PC-3 (cell line): Measurements from ENCODE around the gene ATP13A5. TPM values are rescaled to one million over a fixed set of nuclear protein-coding genes. Genes with fewer than 3 reads are reported as not detected.

Experiments used
- ATAC-seq: fragments of 200-7000 bp; cut with Tn5 transposase; 2 replicates; pipeline ENCODE4 v1.9.1; 2020; ENCODE audit warnings: mild to moderate bottlenecking, moderate library complexity
- BruUV-seq: library from RNA; stranded (reverse); fragments of 400-500 nt; replicated peaks from 2 replicates; lab custom pipeline; 2021; lab: Mats Ljungman, UMichigan
- CTCF ChIA-PET: fragments of 300-600 bp; sonication (Branson Sonifier 250); formaldehyde crosslinking; loops from one replicate; lab custom pipeline; 2022; ENCODE audit warnings: antibody characterized with exemption; lab: Charles Lee
- POLR2A ChIA-PET: fragments of 300-600 bp; sonication (Branson Sonifier 250); formaldehyde crosslinking; loops from one replicate; lab custom pipeline; 2022; ENCODE audit warnings: antibody characterized with exemption; ENCODE audit not compliant: unreplicated experiment; lab: Charles Lee
- DNase-seq: peaks from one replicate; pipeline ENCODE4 v3.0.0-alpha.2; 2015
- H2AFZ ChIP-seq: fragments of 300-600 bp; sonication (generic); 2 replicates; pipeline ENCODE4 v1.6.0; 2016; ENCODE audit warnings: antibody characterized with exemption, low read length
- H3F3A ChIP-seq: fragments of 300-600 bp; sonication (generic); one replicate; pipeline ENCODE4 v1.6.0; 2017; ENCODE audit warnings: antibody characterized with exemption, low read length, control low read depth, mild to moderate bottlenecking; ENCODE audit not compliant: unreplicated experiment
- H3K27ac ChIP-seq: fragments of 300-600 bp; sonication (generic); 2 replicates; pipeline ENCODE4 v1.5.1; 2016; ENCODE audit warnings: mild to moderate bottlenecking, low read length
- H3K27me3 ChIP-seq: fragments of 300-600 bp; sonication (generic); 2 replicates; pipeline ENCODE4 v1.6.1; 2016; ENCODE audit warnings: low read length, mixed read lengths
- H3K36me3 ChIP-seq: fragments of 300-600 bp; sonication (generic); 2 replicates; pipeline ENCODE4 v1.6.1; 2016; ENCODE audit warnings: low read depth, mixed run types, low read length, mixed read lengths
- H3K4me1 ChIP-seq: fragments of 300-600 bp; sonication (generic); 2 replicates; pipeline ENCODE4 v1.5.1; 2016; ENCODE audit warnings: low read length; ENCODE audit not compliant: insufficient read depth
- H3K4me2 ChIP-seq: fragments of 300-600 bp; sonication (generic); 2 replicates; pipeline ENCODE4 v1.6.0; 2016; ENCODE audit warnings: low read length
- H3K4me3 ChIP-seq: fragments of 300-600 bp; sonication (generic); 2 replicates; pipeline ENCODE4 v1.5.1; 2016; ENCODE audit warnings: mild to moderate bottlenecking, low read length, mixed read lengths
- H3K79me2 ChIP-seq: fragments of 300-600 bp; sonication (generic); 2 replicates; pipeline ENCODE4 v1.6.1; 2017; ENCODE audit warnings: low read length, mixed read lengths
- H3K9ac ChIP-seq: fragments of 300-600 bp; sonication (generic); 2 replicates; pipeline ENCODE4 v1.6.0; 2016; ENCODE audit warnings: mild to moderate bottlenecking, low read length
- H3K9me2 ChIP-seq: fragments of 300-600 bp; sonication (generic); replicated peaks from 2 replicates; pipeline ENCODE4 v1.6.1; 2016; ENCODE audit warnings: mixed run types, low read length, mixed read lengths
- H3K9me3 ChIP-seq: fragments of 300-600 bp; sonication (generic); 2 replicates; pipeline ENCODE4 v1.6.1; 2016; ENCODE audit warnings: low read length, mixed read lengths
- H4K20me1 ChIP-seq: fragments of 300-600 bp; sonication (generic); 2 replicates; pipeline ENCODE4 v1.6.1; 2016; ENCODE audit warnings: low read length, mixed read lengths
- CTCF ChIP-seq: fragments of 300-600 bp; sonication (generic); conservative IDR thresholded peaks from 2 replicates; pipeline ENCODE4 v1.5.1; 2017; ENCODE audit warnings: antibody characterized with exemption, low read depth, mild to moderate bottlenecking, low read length
- EZH2 ChIP-seq: fragments of 300-600 bp; sonication (generic); IDR thresholded peaks from one replicate; pipeline ENCODE4 v1.6.1; 2017; ENCODE audit warnings: antibody characterized with exemption, mild to moderate bottlenecking, low read length; ENCODE audit not compliant: unreplicated experiment
- EZH2phosphoT487 ChIP-seq: fragments of 300-600 bp; sonication (generic); IDR thresholded peaks from 2 replicates; pipeline ENCODE4 v1.6.1; 2018; ENCODE audit warnings: mild to moderate bottlenecking, antibody characterized with exemption, low read length, borderline replicate concordance
- intact Hi-C: fragments of 100-400 bp; cut with micrococcal nuclease; formaldehyde crosslinking; loops from 2 replicates; pipeline ENCODE4 v1.9.0; 2023
- total RNA-seq: library from RNA; depleted of rRNA; stranded (reverse); fragments of >200 nt; gene quantifications from 2 replicates; pipeline ENCODE4 v1.2.3, GENCODE V29; 2014

ATP13A5 gene
- total RNA-seq, 1 experiment from 2014 or later = not detected

GRCh38 chr3:193416629-193417028 lies 38.1 kb upstream of the ATP13A5 start:
- Histone ChIP-seq H3K4me1 (no peaks in the 10 kb centered on the region), H3K27ac (no peak overlapping the region), H3K36me3 (no peaks in the 10 kb centered on the region), H3K9me3 (peaks cover 6% of the 10 kb centered on the region; the same call in 1 of the 2 replicates), H3F3A (no peaks in the 10 kb centered on the region), H3K4me3 (no peak overlapping the region), H3K27me3 (no peaks in the 10 kb centered on the region; the same call in 1 of the 2 replicates), H4K20me1 (no peaks in the 10 kb centered on the region), H3K4me2 (no peak overlapping the region), H3K79me2 (no peaks in the 10 kb centered on the region), H3K9me2 (no peaks in the 10 kb centered on the region), H2AFZ (no peak overlapping the region), H3K9ac (no peak overlapping the region)
- intact Hi-C loops = loop anchor here (1.0 kb wide), 1 partner anchor 9 kb away; no protein-coding TSS in a partner anchor
- no peak for ATAC-seq
- no TSS peak for BruUV-seq
- TF ChIP-seq EZH2phosphoT487 (no peak), CTCF (no peak), EZH2 (no peak)
- DNase-seq = no peak
- ChIA-PET CTCF (no interaction called here), POLR2A (no interaction called here)

- Histone ChIP-seq H3K36me3 (no peaks in the 10 kb centered on the region), H2AFZ (no peak overlapping the region)
- no TSS peak for BruUV-seq
Measured at GRCh38 chr3:193407688-193408087, 29.1 kb upstream of the ATP13A5 start.

More at GRCh38 chr3:193407688-193408087, 29.1 kb upstream of the ATP13A5 start:
- H3K9me2 ChIP-seq = no peaks in the 10 kb centered on the region
- no peaks in the 10 kb centered on the region for H3F3A ChIP-seq
- TF ChIP-seq EZH2 (no peak), EZH2phosphoT487 (no peak), CTCF (no peak)
- no peak for DNase-seq
- ChIA-PET CTCF (no interaction called here), POLR2A (no interaction called here)
- no peak overlapping the region for H3K4me3 ChIP-seq
- intact Hi-C loops = no loop called here
- no peaks in the 10 kb centered on the region for H4K20me1 ChIP-seq
- H3K9me3 ChIP-seq = no peaks in the 10 kb centered on the region
- no peak overlapping the region for H3K9ac ChIP-seq
- no peak for ATAC-seq
- no peak overlapping the region for H3K27ac ChIP-seq
- peaks cover 59% of the 10 kb centered on the region for H3K27me3 ChIP-seq
- H3K4me1 ChIP-seq = no peaks in the 10 kb centered on the region
- no peak overlapping the region for H3K4me2 ChIP-seq
- H3K79me2 ChIP-seq = no peaks in the 10 kb centered on the region
